Measurements from ENCODE around the gene PER2. TPM values are rescaled to one million over a fixed set of nuclear protein-coding genes. Genes with fewer than 3 reads are reported as not detected.

PER2 gene
- total and polyA plus RNA-seq, 10 of the 15 experiments (the other 5 are each of a cell fraction or from before 2014, with no cell fraction given), result 1.5 to 15.1 (median 4.6) TPM

GRCh38 chr2:238270606-238271005 is 17.8 kb downstream of the PER2 start:
- FAIRE-seq, result no peak
- RAD21 ChIA-PET (ENCODE audit: unreplicated experiment), result no interaction called here
- CTCF ChIA-PET, result no interaction called here
- Histone ChIP-seq H3K4me3 (no peak overlapping the region), H3K9me3 (replicated peaks; ENCODE audit: control insufficient read depth, insufficient read depth, low read length) (no peaks in the 10 kb centered on the region), H3K27ac (ENCODE audit: control insufficient read depth, insufficient read depth) (no peak overlapping the region), H3K4me2 (ENCODE audit: control insufficient read depth, insufficient read depth) (no peak overlapping the region), H3K36me3 (ENCODE audit: control insufficient read depth in 2 of 2, insufficient read depth in 2 of 2, low read length in 1 of 2) (peaks cover 8 to 42% of the 10 kb centered on the region in 2 experiments; a peak in 3 of 4 replicates), H4K20me1 (ENCODE audit: control insufficient read depth, insufficient read depth) (no peaks in the 10 kb centered on the region), H3K9ac (ENCODE audit: control insufficient read depth, insufficient read depth, low read length) (no peak overlapping the region), H3K4me1 (ENCODE audit: control insufficient read depth, insufficient read depth, low read length) (no peaks in the 10 kb centered on the region), H3K27me3 (replicated peaks in 1 of 2; ENCODE audit: control insufficient read depth in 2 of 2, insufficient read depth in 2 of 2, low read length in 1 of 2) (no peaks in the 10 kb centered on the region), H2AFZ (ENCODE audit: control insufficient read depth, low read depth, low read length) (no peak overlapping the region), H3K79me2 (ENCODE audit: control insufficient read depth, insufficient read depth, low read length) (no peaks in the 10 kb centered on the region)
- WGBS (ENCODE audit: insufficient coverage, insufficient replicate concordance, low lambda C conversion rate, missing lambda C conversion rate), result 95% methylated on average over 9 of the region's 9 CpGs
- ATAC-seq, result no peak
- SMC1A ChIA-PET (ENCODE audit: uncharacterized antibody, unreplicated experiment), result no interaction called here
- no peak for DNase-seq (ENCODE audit: low read depth, low spot score)
- intact Hi-C loops (cut with micrococcal nuclease; ENCODE audit: unreplicated experiment), result no loop called here
- BruUV-seq (replicated peaks), result no TSS peak
- POLR2A ChIA-PET, result no interaction called here
- in situ Hi-C loops (cut with MboI), result no loop called here
- no peak for TF ChIP-seq IKZF2 (IDR thresholded peaks at IDR 0.05)
- TF ChIP-seq BRCA1 (IDR thresholded peaks at IDR 0.05; ENCODE audit: low read depth, low read length), result no peak
- no peak for TF ChIP-seq HDAC2 (IDR thresholded peaks at IDR 0.05)
- TF ChIP-seq NFXL1 (IDR thresholded peaks at IDR 0.05; ENCODE audit: borderline replicate concordance), result no peak
- no peak for TF ChIP-seq BACH1 (IDR thresholded peaks at IDR 0.05; ENCODE audit: borderline replicate concordance)
- no peak for TF ChIP-seq TARDBP (IDR thresholded peaks at IDR 0.05; ENCODE audit: borderline replicate concordance)
- TF ChIP-seq ZNF687 (IDR thresholded peaks at IDR 0.05), result no peak
- TF ChIP-seq ZBTB33 (IDR thresholded peaks at IDR 0.05), result no peak
- TF ChIP-seq SIN3A (IDR thresholded peaks at IDR 0.05; ENCODE audit: low read depth, low read length), result no peak
- no peak for TF ChIP-seq EZH2 (IDR thresholded peaks at IDR 0.05; ENCODE audit: borderline replicate concordance, control insufficient read depth, low read depth, low read length)
- no peak for TF ChIP-seq ATF7 (IDR thresholded peaks at IDR 0.05; ENCODE audit: low read depth)
- no peak for TF ChIP-seq SUPT20H (IDR thresholded peaks at IDR 0.05; ENCODE audit: borderline replicate concordance, control insufficient read depth, low read depth, low read length)
- no peak for TF ChIP-seq YY1 (IDR thresholded peaks at IDR 0.05; ENCODE audit: low read depth, low read length)

Measured in GM12878 (cell line).